ENCODE measurements around the gene OGT.
A peak's percentile ranks its signal among the peaks of the same experiment; 100 is the strongest.
"Not testable (repeated sequence)": the region's sequence is repeated elsewhere in the genome, so short reads cannot be mapped to it uniquely, and the experiment has no call there.

Gene OGT

DNA sequence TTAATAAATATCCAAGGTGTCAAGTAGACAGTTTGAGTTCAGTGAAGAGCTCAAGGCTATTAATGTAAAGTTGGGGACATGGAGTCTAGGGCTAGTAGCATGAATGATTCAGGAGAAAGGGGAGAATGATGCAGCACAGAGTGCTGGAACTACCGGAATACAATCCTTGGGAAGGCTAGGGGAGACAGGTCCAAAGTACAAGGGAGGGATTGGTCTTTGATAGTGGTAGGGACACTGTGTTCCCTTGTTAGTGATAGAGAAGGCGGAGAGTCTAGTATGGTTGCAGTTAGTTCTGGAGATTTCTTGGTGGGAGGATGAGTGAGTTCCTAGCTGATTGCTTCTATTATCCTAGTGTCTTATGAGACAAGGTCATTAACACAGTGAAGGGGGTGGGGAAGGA lies 54.0 kb downstream of the OGT start:
- no peak for TF ChIP-seq CTCF (IDR thresholded peaks at IDR 0.05)
- TF ChIP-seq ZFX (IDR thresholded peaks at IDR 0.05; ENCODE audit: borderline replicate concordance): no peak
- peak overlapping the region; percentile 29; the same call in 1 of the 2 replicates for H3K27ac ChIP-seq

- not testable (repeated sequence) for H3K27ac ChIP-seq
Measured at GRCh38 chrX:71593210-71593609, 60.3 kb downstream of the OGT start.

DNA sequence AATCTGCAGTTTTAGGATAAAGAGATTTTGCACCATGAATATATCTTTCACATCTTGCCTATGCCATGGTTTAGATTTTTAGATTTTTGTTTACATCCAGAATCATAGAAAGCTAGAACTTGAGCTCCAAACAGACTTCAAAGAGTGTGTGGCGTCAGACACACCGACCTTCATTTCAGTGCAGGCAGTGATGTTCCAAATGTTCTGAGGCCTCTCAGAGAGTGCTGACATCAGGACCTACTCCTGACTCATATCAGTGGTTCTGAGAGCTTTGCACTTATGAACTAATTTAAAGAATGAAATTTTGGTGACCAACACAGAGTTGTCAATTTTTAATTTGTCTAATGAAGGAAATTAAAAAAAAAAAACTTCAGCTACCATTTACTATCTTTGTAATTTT lies 67.1 kb downstream of the OGT start:
- no peak for TF ChIP-seq CTCF (IDR thresholded peaks at IDR 0.05)
- TF ChIP-seq ZFX (IDR thresholded peaks at IDR 0.05; ENCODE audit: borderline replicate concordance): no peak

DNA sequence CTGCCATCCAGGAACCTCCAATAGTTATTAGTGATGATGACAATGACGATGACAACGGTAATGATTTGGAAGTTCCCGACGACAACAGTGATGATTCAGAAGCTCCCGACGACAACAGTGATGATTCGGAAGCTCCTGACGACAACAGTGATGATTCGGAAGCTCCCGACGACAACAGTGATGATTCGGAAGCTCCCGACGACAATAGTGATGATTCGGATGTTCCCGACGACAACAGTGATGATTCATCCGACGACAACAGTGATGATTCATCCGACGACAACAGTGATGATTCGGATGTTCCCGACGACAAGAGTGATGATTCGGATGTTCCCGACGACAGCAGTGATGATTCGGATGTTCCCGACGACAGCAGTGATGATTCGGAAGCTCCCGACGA lies 70.7 kb downstream of the OGT start:
- H3K27ac ChIP-seq: no peak overlapping the region
- TF ChIP-seq CTCF (IDR thresholded peaks at IDR 0.05) (no peak), ZFX (IDR thresholded peaks at IDR 0.05; ENCODE audit: borderline replicate concordance) (no peak)

More for the DNA sequence above, 67.1 kb downstream of the OGT start:
- H3K27ac ChIP-seq: no peak overlapping the region

DNA sequence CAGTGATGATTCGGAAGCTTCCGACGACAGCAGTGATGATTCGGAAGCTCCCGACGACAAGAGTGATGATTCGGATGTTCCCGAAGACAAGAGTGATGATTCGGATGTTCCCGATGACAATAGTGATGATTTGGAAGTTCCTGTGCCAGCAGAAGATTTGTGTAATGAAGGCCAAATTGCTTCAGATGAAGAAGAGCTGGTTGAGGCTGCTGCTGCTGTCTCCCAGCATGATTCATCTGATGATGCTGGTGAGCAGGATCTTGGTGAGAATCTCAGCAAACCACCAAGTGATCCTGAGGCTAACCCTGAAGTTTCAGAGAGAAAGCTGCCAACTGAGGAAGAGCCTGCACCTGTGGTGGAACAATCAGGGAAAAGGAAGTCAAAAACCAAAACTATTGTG lies 71.2 kb downstream of the OGT start:
- H3K27ac ChIP-seq: no peak overlapping the region
- TF ChIP-seq CTCF (IDR thresholded peaks at IDR 0.05) (no peak), ZFX (IDR thresholded peaks at IDR 0.05; ENCODE audit: borderline replicate concordance) (no peak)

- no peak overlapping the region for H3K27ac ChIP-seq
- no peak for TF ChIP-seq ZFX (IDR thresholded peaks at IDR 0.05; ENCODE audit: borderline replicate concordance)
- no peak for TF ChIP-seq CTCF (IDR thresholded peaks at IDR 0.05)
Measured at GRCh38 chrX:71604796-71605568, 72.1 kb downstream of the OGT start.

DNA sequence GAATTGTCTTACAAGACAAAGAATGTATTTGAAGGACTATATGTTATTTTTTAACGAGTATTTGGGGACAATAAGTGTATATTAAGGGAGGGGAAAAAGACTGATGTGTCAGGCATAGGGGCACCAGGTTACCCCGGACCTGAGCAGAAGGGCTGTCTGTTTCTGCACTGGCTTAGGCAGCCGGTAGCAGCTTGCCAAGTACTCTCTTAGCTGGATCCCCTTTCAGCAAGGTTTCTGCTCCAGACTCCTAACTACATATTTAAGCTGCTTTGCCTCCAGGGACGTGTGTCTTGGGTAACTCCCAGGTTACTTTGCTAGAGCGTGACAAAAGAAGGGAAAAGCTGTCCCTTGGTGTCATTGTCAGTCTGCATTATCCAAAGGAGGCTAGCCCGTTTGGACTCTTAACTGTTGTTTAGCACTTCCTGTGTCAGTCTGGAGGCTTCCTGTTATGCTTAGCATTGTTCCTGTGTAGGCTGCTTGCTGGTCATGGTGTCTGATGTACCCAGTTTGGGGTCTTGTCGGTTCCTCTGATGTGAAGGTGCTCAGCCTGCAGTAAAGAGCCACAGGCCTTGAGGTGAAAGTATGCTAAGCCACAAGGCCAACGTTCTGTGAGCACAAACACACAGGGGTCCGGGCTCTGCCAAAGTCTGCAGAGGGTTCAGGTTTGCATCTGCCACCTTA lies 73.8 kb downstream of the OGT start:
- H3K27ac ChIP-seq: no peak overlapping the region
- no peak for TF ChIP-seq CTCF (IDR thresholded peaks at IDR 0.05)
- no peak for TF ChIP-seq ZFX (IDR thresholded peaks at IDR 0.05; ENCODE audit: borderline replicate concordance)
